ENCODE measurements around the gene GPR27. TPM values are rescaled to one million over a fixed set of nuclear protein-coding genes. Genes with fewer than 3 reads are reported as not detected.
A peak's percentile ranks its signal among the peaks of the same experiment; 100 is the strongest.

GPR27 gene
- total RNA-seq, 4 donors from 2014 or later: 2.3 to 11.0 (median 5.5) TPM

- Histone ChIP-seq H3K36me3 (no peaks in the 10 kb centered on the region), H3K27me3 (no peaks in the 10 kb centered on the region), H3K27ac (no peak overlapping the region), H3K4me1 (peaks cover 0 to 7% of the 10 kb centered on the region in 2 donors), H3K9me3 (no peaks in the 10 kb centered on the region), H3K4me3 (replicated peaks in 1 of 3) (no peak overlapping the region)
- no peak for DNase-seq
- intact Hi-C loops (cut with DNase I): loop anchor here (10.0 kb wide), 1 partner anchor 1107 kb away; no protein-coding TSS in a partner anchor
- 84 to 86% methylated on average over 4 of the region's 4 CpGs for WGBS, 2 donors
- TF ChIP-seq POLR2A (IDR thresholded peaks at IDR 0.05): no peak
- TF ChIP-seq CTCF (IDR thresholded peaks at IDR 0.05): no peak
These were observed 35.6 kb upstream of the GPR27 start for GRCh38 chr3:71718072-71718471.

- WGBS, 2 donors: 92 to 94% methylated on average over 7 of the region's 7 CpGs
These were observed 32.7 kb upstream of the GPR27 start for GRCh38 chr3:71721002-71721401.

DNA sequence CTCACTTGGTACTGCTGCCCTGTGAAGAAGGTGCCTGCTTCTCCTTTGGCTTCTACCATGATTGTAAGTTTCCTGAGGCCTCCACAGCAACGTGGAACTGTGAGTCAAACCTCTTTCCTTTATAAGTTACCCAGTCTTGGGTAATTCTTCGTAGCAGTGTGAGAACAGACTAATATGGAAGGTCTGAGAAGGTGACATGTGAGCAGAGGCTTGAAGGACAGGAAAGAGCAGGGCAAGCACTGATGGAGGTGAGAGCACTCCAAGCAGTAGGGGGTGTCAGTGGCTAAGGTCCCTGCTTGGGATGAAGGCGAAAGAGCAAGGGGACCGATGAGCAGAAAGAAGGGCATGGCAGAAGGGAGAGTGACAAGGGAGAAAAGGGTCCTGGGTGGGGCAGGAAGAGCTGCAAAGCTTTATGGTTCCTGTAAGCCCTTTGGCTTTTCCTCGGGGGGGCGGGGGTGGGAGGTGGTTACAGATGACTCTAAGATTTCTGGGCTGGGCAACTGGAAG is 32.0 kb upstream of the GPR27 start:
- no peaks in the 10 kb centered on the region for H3K36me3 ChIP-seq
- WGBS, 2 donors: 90 to 92% methylated on average over 6 of the region's 6 CpGs
- intact Hi-C loops (cut with DNase I): no loop called here
- no peak for TF ChIP-seq POLR2A (IDR thresholded peaks at IDR 0.05)
- TF ChIP-seq CTCF (IDR thresholded peaks at IDR 0.05): no peak
- peaks cover 10 to 20% of the 10 kb centered on the region in 2 donors for H3K4me1 ChIP-seq
- no peak overlapping the region for H3K4me3 ChIP-seq (replicated peaks in 1 of 3)
- H3K27ac ChIP-seq: no peak overlapping the region
- DNase-seq: no peak
- H3K9me3 ChIP-seq: no peaks in the 10 kb centered on the region
- H3K27me3 ChIP-seq: no peaks in the 10 kb centered on the region

More at GRCh38 chr3:71721002-71721401, 32.7 kb upstream of the GPR27 start:
- TF ChIP-seq CTCF (IDR thresholded peaks at IDR 0.05) (no peak), POLR2A (IDR thresholded peaks at IDR 0.05) (no peak)
- intact Hi-C loops (cut with DNase I): no loop called here
- Histone ChIP-seq H3K27me3 (no peaks in the 10 kb centered on the region), H3K4me1 (peaks cover 10 to 18% of the 10 kb centered on the region in 2 donors), H3K36me3 (no peaks in the 10 kb centered on the region), H3K4me3 (replicated peaks in 1 of 3) (no peak overlapping the region), H3K27ac (no peak overlapping the region), H3K9me3 (no peaks in the 10 kb centered on the region)
- no peak for DNase-seq

GRCh38 chr3:71722693-71723092 is 31.0 kb upstream of the GPR27 start:
- WGBS, 2 donors: 89 to 93% methylated on average over 1 of the region's 1 CpG
- no peak overlapping the region for H3K4me3 ChIP-seq (replicated peaks in 1 of 3)
- no peak overlapping the region for H3K27ac ChIP-seq
- no peak for DNase-seq
- intact Hi-C loops (cut with DNase I): no loop called here
- peaks cover 10 to 20% of the 10 kb centered on the region in 2 donors for H3K4me1 ChIP-seq
- H3K27me3 ChIP-seq: no peaks in the 10 kb centered on the region
- no peaks in the 10 kb centered on the region for H3K36me3 ChIP-seq
- no peak for TF ChIP-seq POLR2A (IDR thresholded peaks at IDR 0.05)
- no peak for TF ChIP-seq CTCF (IDR thresholded peaks at IDR 0.05)
- no peaks in the 10 kb centered on the region for H3K9me3 ChIP-seq

- Histone ChIP-seq H3K9me3 (no peaks in the 10 kb centered on the region), H3K36me3 (no peaks in the 10 kb centered on the region), H3K27me3 (no peaks in the 10 kb centered on the region), H3K27ac (peak overlapping the region in 1 of 3 donors; percentile 10), H3K4me3 (replicated peaks in 1 of 3) (peak overlapping the region in 1 of 3 donors; percentile 52), H3K4me1 (peaks cover 10 to 20% of the 10 kb centered on the region in 2 donors)
- TF ChIP-seq CTCF (IDR thresholded peaks at IDR 0.05): no peak
- TF ChIP-seq POLR2A (IDR thresholded peaks at IDR 0.05): no peak
- no peak for DNase-seq
- 38 to 66% methylated on average over 6 of the region's 6 CpGs for WGBS, 2 donors
- intact Hi-C loops (cut with DNase I): no loop called here
These were observed 30.0 kb upstream of the GPR27 start for GRCh38 chr3:71723452-71724170.
